ENCODE results near the gene SLC39A11.
"Not testable (repeated sequence)": the region's sequence is repeated elsewhere in the genome, so short reads cannot be mapped to it uniquely, and the experiment has no call there.

Gene SLC39A11

DNA sequence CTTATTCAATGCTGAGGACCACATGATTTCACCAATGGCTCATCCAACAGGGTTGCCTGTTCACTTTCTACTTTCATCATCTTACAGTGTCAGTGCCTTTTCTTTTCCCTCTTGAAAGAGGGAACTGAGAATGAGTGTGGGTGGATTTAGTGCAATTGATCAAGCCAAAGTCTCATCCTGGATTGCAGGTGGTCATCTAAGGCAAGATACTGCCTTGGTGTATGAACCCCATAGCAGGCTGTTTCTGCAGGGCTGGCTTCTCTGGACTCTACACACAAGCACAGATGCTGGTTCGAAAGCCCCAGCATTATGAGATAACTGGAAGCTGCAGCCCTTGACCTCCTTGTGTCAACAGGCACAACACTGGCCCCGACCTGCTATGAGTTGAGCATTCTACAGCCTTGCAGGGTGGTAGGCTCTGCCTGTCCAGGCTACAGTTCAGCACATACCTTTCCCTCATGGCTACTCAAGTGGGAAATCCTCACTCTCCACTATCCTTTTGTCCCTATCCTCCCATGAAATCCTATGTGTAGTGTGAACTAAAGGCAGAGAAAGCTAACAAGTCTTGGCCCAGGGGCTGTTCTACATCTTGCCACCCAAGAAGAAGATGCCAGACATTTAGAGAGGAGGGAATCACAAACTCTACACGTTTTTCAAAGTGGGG, 358.7 kb downstream of the SLC39A11 start:
- DNase-seq: no peak

GRCh38 chr17:72732893-72733618, 359.4 kb downstream of the SLC39A11 start:
- no peak for DNase-seq

DNA sequence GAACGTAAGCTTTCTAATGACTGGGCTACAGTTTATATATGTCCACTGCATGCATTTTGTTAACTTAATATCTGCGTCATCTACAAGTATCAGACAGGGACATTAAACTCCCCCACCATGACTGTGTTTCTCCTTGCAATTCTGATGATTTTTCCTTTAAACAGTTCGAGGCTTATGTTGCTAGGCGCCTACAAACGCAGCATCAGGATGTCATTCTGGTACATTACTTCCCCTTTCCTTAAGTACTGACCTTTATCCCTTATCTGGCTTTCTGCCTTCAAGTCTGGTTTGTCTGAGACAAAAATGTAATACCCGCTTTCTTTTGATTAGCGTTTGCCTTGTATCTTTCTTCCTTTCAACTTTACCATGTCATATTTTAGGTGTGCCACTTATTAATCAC, 362.4 kb downstream of the SLC39A11 start:
- no peak for DNase-seq

- peak in 1 of 2 experiments; percentile 16 for DNase-seq
These were observed 365.6 kb downstream of the SLC39A11 start for GRCh38 chr17:72726936-72727335.

DNA sequence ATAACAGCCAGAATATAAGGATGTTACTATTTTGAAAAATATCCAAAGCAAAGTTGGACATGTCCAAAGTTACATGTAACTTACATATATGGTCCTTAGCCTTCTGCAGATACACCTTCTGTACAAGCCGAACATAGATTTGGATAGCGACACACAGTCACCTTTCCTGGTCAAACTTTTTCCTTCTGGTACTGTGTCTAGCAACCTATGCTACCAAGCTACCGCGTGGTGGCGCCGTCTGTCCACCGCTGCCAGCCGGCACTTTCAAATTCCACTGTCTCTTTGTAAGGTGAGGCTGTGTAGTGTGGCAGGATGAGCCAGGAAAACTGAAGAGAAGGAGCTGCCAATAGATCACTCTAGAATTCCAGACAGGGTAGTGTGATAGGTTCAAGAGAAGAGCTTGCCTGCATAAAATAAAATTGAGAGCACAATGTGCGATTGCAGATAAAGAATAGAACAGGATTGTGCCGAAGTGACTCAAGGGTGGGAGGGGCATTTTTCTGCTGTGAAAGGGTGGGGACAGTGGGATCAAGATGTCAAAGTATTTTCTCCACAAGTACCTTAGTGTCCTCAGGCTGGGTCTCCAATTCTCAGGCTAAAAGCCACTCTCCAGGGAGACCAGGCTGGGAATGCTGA, 366.9 kb downstream of the SLC39A11 start:
- peak; percentile 31 to 81 for DNase-seq

DNA sequence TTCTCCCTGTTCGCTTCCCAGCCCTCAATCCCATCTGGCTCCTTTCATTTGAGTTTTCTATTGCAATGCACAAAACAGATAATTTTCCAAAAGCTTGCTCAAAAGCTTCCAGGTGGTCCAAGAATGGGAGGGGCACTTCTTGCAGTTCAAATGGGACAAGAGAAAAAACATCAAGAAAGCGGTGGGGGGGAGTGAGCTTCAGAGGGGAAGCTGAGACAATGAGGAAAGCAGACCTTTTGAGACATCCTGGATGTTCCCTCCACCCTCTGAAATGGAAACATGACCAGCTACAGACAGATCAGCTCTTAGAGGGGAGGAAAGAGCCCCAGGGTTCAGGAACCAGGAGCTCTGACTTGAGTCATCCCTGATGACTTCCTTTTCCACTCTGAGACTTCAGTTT, 368.2 kb downstream of the SLC39A11 start:
- no peak for DNase-seq

- no peak for DNase-seq
These were observed 368.8 kb downstream of the SLC39A11 start for GRCh38 chr17:72723711-72724110.

- DNase-seq: no peak
These were observed 372.0 kb downstream of the SLC39A11 start for GRCh38 chr17:72720494-72720825.

DNA sequence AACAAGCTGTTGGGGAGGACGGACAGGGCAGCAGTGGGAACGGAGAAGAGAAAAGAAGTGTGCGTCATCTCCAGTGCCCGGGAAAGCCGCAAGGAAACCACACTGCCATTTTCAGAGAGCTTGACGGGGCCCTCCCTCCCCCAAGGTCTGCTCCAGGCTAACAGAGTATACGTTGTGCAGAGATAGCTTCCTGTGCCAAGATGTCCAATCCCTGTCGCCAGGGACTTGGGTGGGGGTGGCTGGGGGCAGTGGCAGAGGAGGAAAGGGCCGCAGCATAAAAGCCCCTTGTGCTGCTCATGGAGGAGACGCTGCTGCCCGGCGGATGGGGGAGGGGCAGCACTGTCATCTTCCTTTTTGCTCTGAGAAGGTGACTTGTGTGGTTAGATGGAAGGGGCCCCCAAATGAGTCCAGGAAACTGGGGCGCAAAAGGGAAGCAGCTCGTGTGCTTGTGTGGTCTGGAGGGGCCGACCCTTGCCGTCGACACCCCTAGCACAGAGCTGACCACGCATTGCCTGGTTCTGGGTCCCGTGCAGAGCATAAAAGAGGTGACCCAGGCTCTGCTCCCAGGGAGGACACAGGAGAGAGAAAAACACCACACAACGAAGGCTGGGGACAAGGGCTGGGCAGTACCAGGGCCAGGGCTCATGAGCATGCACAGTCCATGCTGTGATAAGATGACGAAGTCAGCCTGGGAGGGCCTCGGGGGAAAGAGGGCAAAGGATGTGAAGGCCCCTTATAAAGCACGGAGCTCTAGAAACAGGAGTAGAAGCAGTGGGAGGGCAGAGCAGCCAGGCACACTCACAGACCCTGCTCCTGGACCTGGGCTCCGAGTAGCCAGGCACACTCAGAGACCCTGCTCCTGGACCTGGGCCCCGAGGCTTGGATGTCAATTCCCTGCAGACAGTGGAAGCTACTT, 372.7 kb downstream of the SLC39A11 start:
- no peak for DNase-seq

DNA sequence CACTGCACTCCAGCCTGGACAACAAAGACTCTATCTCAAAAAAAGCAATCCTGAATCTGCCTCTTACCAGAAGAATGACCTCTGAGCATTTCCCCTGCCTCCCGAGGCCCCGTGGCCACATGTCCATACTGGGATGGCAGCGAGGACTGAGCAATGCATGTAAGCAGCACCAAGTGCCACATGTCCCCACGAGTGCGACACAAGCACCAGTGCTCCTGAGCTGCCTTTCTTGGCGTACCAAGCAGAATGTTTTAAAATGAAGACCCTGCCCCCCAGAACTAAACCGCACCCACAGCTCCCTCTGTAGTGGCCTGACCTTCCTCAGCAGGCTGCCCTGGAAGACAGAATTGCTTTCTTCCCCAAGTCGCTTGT, 373.3 kb downstream of the SLC39A11 start:
- DNase-seq: no peak

DNA sequence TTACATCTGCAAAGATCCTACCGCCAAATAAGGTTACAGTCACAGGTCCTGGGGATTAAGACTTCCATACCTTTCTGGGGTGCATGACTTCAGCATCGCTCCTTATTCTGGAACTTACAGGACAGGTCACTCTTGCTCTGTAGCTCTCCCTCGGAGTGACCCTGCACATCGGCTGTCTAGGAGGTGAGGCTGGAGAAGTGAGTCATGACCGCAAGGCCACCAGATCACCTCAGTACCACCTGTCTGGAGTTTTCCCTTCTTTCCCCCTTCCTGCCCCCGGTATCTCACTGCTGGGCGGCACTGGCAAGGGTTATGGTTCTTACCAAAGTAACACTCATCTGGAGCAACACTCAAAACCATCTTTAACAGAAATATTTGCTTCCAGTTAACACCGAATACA, 374.8 kb downstream of the SLC39A11 start:
- no peak for DNase-seq

DNA sequence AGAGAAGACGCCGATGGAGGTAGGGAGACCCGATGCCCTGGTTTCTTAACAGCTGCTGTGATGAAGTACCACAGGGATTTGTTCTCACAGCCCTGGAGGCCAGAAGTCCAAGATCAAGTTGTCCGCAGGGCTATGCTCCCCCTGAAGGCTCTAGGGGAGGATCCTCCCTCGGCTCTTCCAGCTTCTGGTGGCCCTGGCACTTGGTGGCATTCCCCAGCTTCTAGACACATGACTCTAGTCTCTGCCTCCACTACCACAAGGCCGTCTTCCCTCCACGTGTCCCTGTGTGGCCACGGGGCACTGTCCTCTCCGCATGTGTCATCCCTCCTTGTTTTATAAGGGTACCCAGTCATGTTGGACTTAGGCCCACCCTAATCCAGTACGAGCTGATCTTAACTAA, 375.2 kb downstream of the SLC39A11 start:
- DNase-seq: no peak

- no peak for DNase-seq
These were observed 376.4 kb downstream of the SLC39A11 start for GRCh38 chr17:72715906-72716572.

GRCh38 chr17:72714357-72714966, 378.0 kb downstream of the SLC39A11 start:
- no peak for DNase-seq

GRCh38 chr17:72713701-72714100, 378.8 kb downstream of the SLC39A11 start:
- no peak for DNase-seq

DNA sequence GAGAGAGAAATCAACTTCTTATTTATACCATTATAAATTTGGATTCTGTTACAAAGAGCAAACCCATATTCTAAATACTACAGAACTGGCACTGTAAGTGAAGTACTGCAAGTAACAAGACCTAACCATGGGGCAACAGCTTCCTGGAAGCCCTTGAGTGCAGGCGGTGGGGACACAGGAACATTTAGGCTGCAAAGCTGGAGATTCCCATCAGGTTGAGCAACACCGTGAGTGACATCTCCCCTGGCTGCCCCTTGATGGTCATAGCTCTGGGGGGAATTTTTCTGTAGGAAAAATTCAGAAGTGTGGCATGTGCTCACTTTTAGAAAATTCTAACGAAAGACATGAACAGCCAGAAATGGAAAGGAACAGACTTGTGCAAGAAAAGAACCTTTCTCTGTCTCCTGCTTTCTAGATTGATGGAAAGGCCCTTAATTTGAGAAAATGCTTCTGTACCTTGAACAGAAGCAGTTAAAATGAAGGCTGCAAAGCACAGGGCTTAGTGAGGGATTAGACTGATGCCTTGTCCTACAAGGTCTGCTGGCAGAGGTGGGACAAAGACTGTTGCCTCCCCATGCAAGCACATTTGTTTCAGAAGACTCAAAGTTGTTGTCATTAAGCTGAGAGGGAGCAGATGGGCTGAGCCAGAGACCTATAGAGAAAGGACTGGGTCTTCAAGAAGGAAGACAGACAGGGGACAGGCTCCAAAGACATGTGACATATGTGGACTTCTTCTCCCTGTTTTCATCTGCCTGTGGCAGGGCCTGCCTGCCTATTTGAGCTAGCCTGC, 380.8 kb downstream of the SLC39A11 start:
- no peak for DNase-seq

GRCh38 chr17:72710834-72711233, 381.7 kb downstream of the SLC39A11 start:
- DNase-seq: no peak

- no peak for DNase-seq
These were observed 382.3 kb downstream of the SLC39A11 start for GRCh38 chr17:72710202-72710601.

DNA sequence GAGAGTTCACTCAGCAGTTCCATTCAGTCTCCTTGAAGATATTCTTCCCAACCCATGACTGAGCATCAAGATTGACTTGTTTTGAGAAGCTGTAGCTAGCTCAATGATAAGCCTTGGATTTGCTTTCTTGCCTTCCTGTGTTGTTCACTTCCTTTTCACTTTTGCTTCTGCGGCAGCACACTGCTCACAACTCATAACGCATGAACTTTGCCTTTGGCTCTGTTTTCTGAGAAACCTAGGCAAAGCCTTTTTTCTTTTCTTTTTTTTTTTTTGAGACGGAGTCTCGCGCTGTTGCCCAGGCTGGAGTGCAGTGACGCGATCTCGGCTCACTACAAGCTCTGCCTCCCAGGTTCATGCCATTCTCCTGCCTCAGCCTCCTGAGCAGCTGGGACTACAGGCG, 383.8 kb downstream of the SLC39A11 start:
- not testable (repeated sequence) for DNase-seq

DNA sequence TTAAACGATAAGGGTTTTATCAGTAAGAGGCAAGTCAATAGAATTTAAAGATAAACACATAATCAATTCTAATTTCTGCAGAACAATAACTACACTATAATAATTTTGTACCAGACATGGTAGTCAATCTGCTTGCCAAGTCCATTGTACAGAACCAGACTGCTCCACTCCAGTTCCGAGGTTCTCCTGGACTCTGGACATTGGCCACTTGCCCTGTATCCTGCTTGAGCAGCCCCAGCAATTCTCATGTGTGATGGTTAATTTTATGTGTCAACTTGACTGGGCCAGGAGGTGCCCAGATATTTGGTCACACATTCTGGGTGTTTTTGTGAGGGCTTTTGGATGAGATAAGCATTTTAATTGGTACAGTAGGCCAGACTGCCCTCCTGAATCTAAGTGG, 384.6 kb downstream of the SLC39A11 start:
- no peak for DNase-seq

- no peak for DNase-seq
These were observed 386.0 kb downstream of the SLC39A11 start for GRCh38 chr17:72706396-72706981.

Measured in NCI-H526 (cell line).